SK-N-SH treated with all-trans-retinoic acid at 6 μM for 48 hours (cell line): Measurements from ENCODE around the gene ARFGEF2.

Experiments used
- OSR1 ChIP-seq: fragments of 250-450 bp; sonication (Bioruptor Pico); IDR thresholded peaks from 2 replicates; pipeline ENCODE4 v1.8.0; 2022; ENCODE audit warnings: moderate library complexity, mild to moderate bottlenecking, inconsistent platforms
- PPARA ChIP-seq: fragments of 250-450 bp; sonication (Bioruptor Pico); IDR thresholded peaks from 2 replicates; pipeline ENCODE4 v1.5.0; 2020; ENCODE audit warnings: mild to moderate bottlenecking, borderline replicate concordance
- SNAI2 ChIP-seq: fragments of 250-450 bp; sonication (Bioruptor Pico); IDR thresholded peaks from 2 replicates; pipeline ENCODE4 v1.5.0; 2020; ENCODE audit warnings: mild to moderate bottlenecking, moderate library complexity
- TCF4 ChIP-seq: fragments of 250-450 bp; sonication (Bioruptor Pico); IDR thresholded peaks from 2 replicates; pipeline ENCODE4 v1.8.0; 2021; ENCODE audit warnings: mild to moderate bottlenecking, moderate library complexity, borderline replicate concordance
- ZC3H10 ChIP-seq: fragments of 250-450 bp; sonication (Bioruptor Pico); IDR thresholded peaks from 2 replicates; pipeline ENCODE4 v1.5.1; 2021; ENCODE audit warnings: mild to moderate bottlenecking, moderate library complexity
- ZFP3 ChIP-seq: fragments of 250-450 bp; sonication (Bioruptor Pico); IDR thresholded peaks from 2 replicates; pipeline ENCODE4 v1.5.0; 2020; ENCODE audit warnings: mild to moderate bottlenecking, moderate library complexity
- TF ChIP-seq, protein P1 (sequence below): fragments of 250-450 bp; sonication (Bioruptor Pico); IDR thresholded peaks from 2 replicates; pipeline ENCODE4 v1.8.0; 2020; ENCODE audit warnings: mild to moderate bottlenecking, moderate library complexity, borderline replicate concordance
- TF ChIP-seq, protein P2 (sequence below): fragments of 250-450 bp; sonication (Bioruptor Pico); IDR thresholded peaks from 2 replicates; pipeline ENCODE4 v1.5.1; 2020; ENCODE audit warnings: low read depth, mild to moderate bottlenecking, moderate library complexity

DNA sequence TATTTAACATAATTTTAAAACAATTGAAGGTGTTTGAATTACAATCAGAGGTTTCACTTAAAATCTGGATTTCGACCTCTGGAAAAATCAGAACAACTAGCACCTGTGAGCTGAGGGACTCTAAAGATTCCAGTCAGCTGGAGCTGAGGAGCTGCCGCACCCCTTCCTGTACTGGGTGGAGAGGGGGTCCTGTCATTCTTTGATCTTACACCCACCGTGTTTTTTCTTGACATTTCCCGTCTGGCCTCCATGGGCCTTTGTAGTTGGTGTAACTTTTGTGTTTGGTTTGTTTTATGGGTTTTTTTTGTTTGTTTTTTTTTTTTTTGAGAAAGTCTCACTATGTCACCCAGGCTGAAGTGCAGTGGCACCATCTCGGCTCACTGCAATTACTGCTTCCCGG lies 17.2 kb downstream of the ARFGEF2 start:
- TF ChIP-seq TCF4 (CRISPR knock-in tag) (no peak), OSR1 (CRISPR knock-in tag) (no peak), ZFP3 (CRISPR knock-in tag) (no peak), ZC3H10 (CRISPR knock-in tag) (no peak), PPARA (CRISPR knock-in tag) (no peak), SNAI2 (CRISPR knock-in tag) (no peak)
- TF ChIP-seq, protein P1, sequence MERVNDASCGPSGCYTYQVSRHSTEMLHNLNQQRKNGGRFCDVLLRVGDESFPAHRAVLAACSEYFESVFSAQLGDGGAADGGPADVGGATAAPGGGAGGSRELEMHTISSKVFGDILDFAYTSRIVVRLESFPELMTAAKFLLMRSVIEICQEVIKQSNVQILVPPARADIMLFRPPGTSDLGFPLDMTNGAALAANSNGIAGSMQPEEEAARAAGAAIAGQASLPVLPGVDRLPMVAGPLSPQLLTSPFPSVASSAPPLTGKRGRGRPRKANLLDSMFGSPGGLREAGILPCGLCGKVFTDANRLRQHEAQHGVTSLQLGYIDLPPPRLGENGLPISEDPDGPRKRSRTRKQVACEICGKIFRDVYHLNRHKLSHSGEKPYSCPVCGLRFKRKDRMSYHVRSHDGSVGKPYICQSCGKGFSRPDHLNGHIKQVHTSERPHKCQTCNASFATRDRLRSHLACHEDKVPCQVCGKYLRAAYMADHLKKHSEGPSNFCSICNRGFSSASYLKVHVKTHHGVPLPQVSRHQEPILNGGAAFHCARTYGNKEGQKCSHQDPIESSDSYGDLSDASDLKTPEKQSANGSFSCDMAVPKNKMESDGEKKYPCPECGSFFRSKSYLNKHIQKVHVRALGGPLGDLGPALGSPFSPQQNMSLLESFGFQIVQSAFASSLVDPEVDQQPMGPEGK, result no peak
- TF ChIP-seq, protein P2, sequence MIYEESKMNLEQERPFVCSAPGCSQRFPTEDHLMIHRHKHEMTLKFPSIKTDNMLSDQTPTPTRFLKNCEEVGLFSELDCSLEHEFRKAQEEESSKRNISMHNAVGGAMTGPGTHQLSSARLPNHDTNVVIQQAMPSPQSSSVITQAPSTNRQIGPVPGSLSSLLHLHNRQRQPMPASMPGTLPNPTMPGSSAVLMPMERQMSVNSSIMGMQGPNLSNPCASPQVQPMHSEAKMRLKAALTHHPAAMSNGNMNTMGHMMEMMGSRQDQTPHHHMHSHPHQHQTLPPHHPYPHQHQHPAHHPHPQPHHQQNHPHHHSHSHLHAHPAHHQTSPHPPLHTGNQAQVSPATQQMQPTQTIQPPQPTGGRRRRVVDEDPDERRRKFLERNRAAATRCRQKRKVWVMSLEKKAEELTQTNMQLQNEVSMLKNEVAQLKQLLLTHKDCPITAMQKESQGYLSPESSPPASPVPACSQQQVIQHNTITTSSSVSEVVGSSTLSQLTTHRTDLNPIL (CRISPR knock-in tag), result no peak
